CD14-positive monocyte (primary cell): Measurements from ENCODE around the gene ATG7. TPM values are rescaled to one million over a fixed set of nuclear protein-coding genes. Genes with fewer than 3 reads are reported as not detected.

Source experiments
- DNase-seq, 3 donors: peaks; one replicate each; pipeline ENCODE4 v3.0.0-alpha.2; 2011 to 2022
- H2AFZ ChIP-seq: 2 replicates; pipeline ENCODE4 v1.6.0; 2012; ENCODE audit warnings: mild to moderate bottlenecking, low read depth, low read length, inconsistent platforms; ENCODE audit not compliant: insufficient read depth, poor library complexity, severe bottlenecking
- H3K27ac ChIP-seq, 2 donors: 1 replicate in 1 of 2; 2 replicates in 1 of 2; pipeline ENCODE4 v1.5.1; 2012 to 2013; ENCODE audit warnings: low read length in 2 of 2, control low read depth in 1 of 2, inconsistent platforms in 1 of 2, low read depth in 1 of 2, mild to moderate bottlenecking in 1 of 2
- H3K27me3 ChIP-seq, 2 donors: one replicate each; pipeline versions ENCODE4 v1.6.0 to v1.6.1; 2011 to 2013; ENCODE audit warnings: low read length in 2 of 2; ENCODE audit not compliant: control insufficient read depth in 2 of 2, insufficient read depth in 2 of 2
- H3K36me3 ChIP-seq, 2 donors: replicated peaks in 1 of 2; 1 replicate in 1 of 2; 2 replicates in 1 of 2; pipeline versions ENCODE4 v1.5.1 to v1.6.1; 2012 to 2013; ENCODE audit warnings: low read length in 2 of 2, control low read depth in 1 of 2, inconsistent platforms in 1 of 2, mild to moderate bottlenecking in 1 of 2; ENCODE audit not compliant: insufficient read depth in 2 of 2, control insufficient read depth in 1 of 2
- H3K4me1 ChIP-seq, 2 donors: 1 replicate in 1 of 2; 2 replicates in 1 of 2; pipeline versions ENCODE4 v1.5.1 to v1.6.1; 2012 to 2013; ENCODE audit warnings: low read length in 2 of 2, control low read depth in 1 of 2, inconsistent platforms in 1 of 2, mild to moderate bottlenecking in 1 of 2, moderate library complexity in 1 of 2; ENCODE audit not compliant: insufficient read depth in 2 of 2, control insufficient read depth in 1 of 2
- H3K4me2 ChIP-seq: replicated peaks from 2 replicates; pipeline ENCODE3; 2012; ENCODE audit warnings: low read length, moderate library complexity, mild to moderate bottlenecking; ENCODE audit not compliant: poor library complexity, severe bottlenecking; ENCODE audit errors: extremely low read depth
- H3K4me3 ChIP-seq, 3 experiments: fragments of 200-600 bp in 1 of 3; sonication (generic) in 1 of 3; replicated peaks in 1 of 3; 1 replicate in 2 of 3; 2 replicates in 1 of 3; pipeline ENCODE4 v1.5.1; 2011 to 2013; ENCODE audit warnings: low read length in 3 of 3, mild to moderate bottlenecking in 3 of 3, control low read depth in 2 of 3, low read depth in 2 of 3, inconsistent platforms in 1 of 3, moderate library complexity in 1 of 3
- H3K79me2 ChIP-seq: 2 replicates; pipeline ENCODE4 v1.6.0; 2012; ENCODE audit warnings: mild to moderate bottlenecking, control low read depth, inconsistent platforms, low read length, moderate library complexity; ENCODE audit not compliant: insufficient read depth
- H3K9ac ChIP-seq: 2 replicates; pipeline ENCODE4 v1.6.0; 2017; ENCODE audit warnings: low read length, mild to moderate bottlenecking; ENCODE audit not compliant: insufficient read depth, poor library complexity, severe bottlenecking
- H3K9me3 ChIP-seq, 2 donors: replicated peaks in 1 of 2; 1 replicate in 1 of 2; 2 replicates in 1 of 2; pipeline versions ENCODE4 v1.5.1 to v1.6.1; 2012 to 2013; ENCODE audit warnings: low read length in 2 of 2, control low read depth in 1 of 2; ENCODE audit not compliant: control insufficient read depth in 1 of 2, insufficient read depth in 1 of 2
- H4K20me1 ChIP-seq: 2 replicates; pipeline ENCODE4 v1.6.0; 2012; ENCODE audit warnings: mild to moderate bottlenecking, low read length, control low read depth, moderate library complexity; ENCODE audit not compliant: insufficient read depth
- H3K27ac Mint-ChIP-seq, 7 donors: one replicate each; pipeline ENCODE4 v1.8.0; 2020; ENCODE audit warnings: mild to moderate bottlenecking in 7 of 7, mixed read lengths in 7 of 7, moderate library complexity in 6 of 7, inconsistent platforms in 2 of 7
- H3K27me3 Mint-ChIP-seq, 3 donors: one replicate each; pipeline ENCODE4 v1.8.0; 2021 to 2022; ENCODE audit warnings: low read depth in 3 of 3, mild to moderate bottlenecking in 3 of 3, mixed read lengths in 3 of 3, moderate library complexity in 3 of 3, inconsistent platforms in 1 of 3
- H3K36me3 Mint-ChIP-seq, 2 donors: one replicate each; pipeline ENCODE4 v1.8.0; 2020; ENCODE audit warnings: mixed read lengths in 2 of 2, inconsistent platforms in 1 of 2, mild to moderate bottlenecking in 1 of 2
- H3K4me1 Mint-ChIP-seq: one replicate; pipeline ENCODE4 v1.8.0; 2020; ENCODE audit warnings: mild to moderate bottlenecking, mixed read lengths
- H3K4me3 Mint-ChIP-seq, 2 donors: one replicate each; pipeline ENCODE4 v1.8.0; 2020; ENCODE audit warnings: mild to moderate bottlenecking in 2 of 2, mixed read lengths in 2 of 2, moderate library complexity in 1 of 2
- H3K9me3 Mint-ChIP-seq, 7 donors: one replicate each; pipeline ENCODE4 v1.8.0; 2020 to 2022; ENCODE audit warnings: mixed read lengths in 7 of 7, mild to moderate bottlenecking in 6 of 7, moderate library complexity in 6 of 7, inconsistent platforms in 2 of 7
- CTCF ChIP-seq: fragments of 200-600 bp; IDR thresholded peaks from one replicate; pipeline ENCODE4 v1.8.0; 2022; ENCODE audit warnings: antibody characterized with exemption, mild to moderate bottlenecking
- WGBS: methylation state at CpG from one replicate; pipeline ENCODE4 v1.1.5; 2013; ENCODE audit warnings: missing lambda C conversion rate; ENCODE audit not compliant: insufficient coverage; 5-methylcytosine and 5-hydroxymethylcytosine counted together
- intact Hi-C, 2 donors: fragments of 100-400 bp; cut with micrococcal nuclease; formaldehyde crosslinking; loops; one replicate each; pipeline versions ENCODE4 v1.15.0 to v1.15.1; 2023
- polyA plus RNA-seq, 3 donors: library from polyadenylated mRNA; depleted of rRNA in 1 of 3; unstranded in 2 of 3; stranded (reverse) in 1 of 3; fragments of 300-500 nt in 2 of 3; fragments of >200 nt in 1 of 3; fragmentation: Illumina TruSeq in 2 of 3; gene quantifications; 1 replicate in 2 of 3; 2 replicates in 1 of 3; pipeline ENCODE4 v1.2.3, GENCODE V29; 2012 to 2021

The ATG7 gene
- polyA plus RNA-seq, 3 donors = 57.4 to 101 (median 89.7) TPM

GRCh38 chr3:11542551-11542950, 270.4 kb downstream of the ATG7 start:
- TF ChIP-seq CTCF = no peak
- Mint-ChIP-seq H3K4me3 (no peak overlapping the region), H3K36me3 (peaks cover 16 to 56% of the 10 kb centered on the region in 2 donors)

GRCh38 chr3:11543141-11543947, 271.1 kb downstream of the ATG7 start:
- Mint-ChIP-seq H3K4me1 (peaks cover 56% of the 10 kb centered on the region), H3K27ac (peak overlapping the region in 2 of 7 donors; percentile 9 to 66)

More at GRCh38 chr3:11542551-11542950, 270.4 kb downstream of the ATG7 start:
- Histone ChIP-seq H3K4me2 (no peak overlapping the region), H3K4me1 (peaks cover 43% of the 10 kb centered on the region in 2 donors), H2AFZ (no peak overlapping the region), H3K36me3 (peaks cover 0 to 20% of the 10 kb centered on the region in 2 donors), H3K27me3 (no peaks in the 10 kb centered on the region), H3K4me3 (no peak overlapping the region), H3K9ac (no peak overlapping the region), H3K79me2 (peaks cover 10% of the 10 kb centered on the region), H3K27ac (no peak overlapping the region), H4K20me1 (peaks cover 92% of the 10 kb centered on the region), H3K9me3 (peaks cover 0 to 18% of the 10 kb centered on the region in 2 donors)
- H3K9me3 Mint-ChIP-seq = peaks cover 3 to 12% (median 5%) of the 10 kb centered on the region in 7 donors
- peaks cover 56% of the 10 kb centered on the region for H3K4me1 Mint-ChIP-seq
- WGBS = 100% methylated on average over 1 of the region's 7 CpGs
- peaks cover 0 to 2% (median 0%) of the 10 kb centered on the region in 3 donors for H3K27me3 Mint-ChIP-seq
- no peak for DNase-seq
- no peak overlapping the region for H3K27ac Mint-ChIP-seq
- intact Hi-C loops = no loop called here

More at GRCh38 chr3:11543141-11543947, 271.1 kb downstream of the ATG7 start:
- Histone ChIP-seq H3K4me3 (no peak overlapping the region), H4K20me1 (peaks cover 92% of the 10 kb centered on the region), H3K4me2 (peak overlapping the region; percentile 23), H3K36me3 (peaks cover 0 to 14% of the 10 kb centered on the region in 2 donors), H3K9ac (peak overlapping the region; percentile 36), H3K79me2 (peaks cover 10% of the 10 kb centered on the region), H3K27me3 (no peaks in the 10 kb centered on the region), H3K9me3 (peaks cover 0 to 18% of the 10 kb centered on the region in 2 donors), H3K27ac (peak overlapping the region in 1 of 2 donors; percentile 47), H3K4me1 (peaks cover 42% of the 10 kb centered on the region in 2 donors), H2AFZ (no peak overlapping the region)
- 100% methylated on average over 5 of the region's 19 CpGs for WGBS
- intact Hi-C loops = no loop called here
- Mint-ChIP-seq H3K36me3 (peaks cover 16 to 50% of the 10 kb centered on the region in 2 donors), H3K27me3 (peaks cover 0 to 2% (median 0%) of the 10 kb centered on the region in 3 donors), H3K9me3 (peaks cover 3 to 12% (median 5%) of the 10 kb centered on the region in 7 donors), H3K4me3 (no peak overlapping the region)
- no peak for DNase-seq
- TF ChIP-seq CTCF = no peak
